HG03103 (cell line): Measurements from ENCODE around the gene NAGA.
"Not testable (repeated sequence)": the region's sequence is repeated elsewhere in the genome, so short reads cannot be mapped to it uniquely, and the experiment has no call there.

Source experiments
- ATAC-seq: cut with Tn5 transposase; IDR thresholded peaks from one replicate; pipeline ENCODE4 v1.9.1; 2021; ENCODE audit warnings: low read depth; ENCODE audit not compliant: unreplicated experiment

The NAGA gene

DNA sequence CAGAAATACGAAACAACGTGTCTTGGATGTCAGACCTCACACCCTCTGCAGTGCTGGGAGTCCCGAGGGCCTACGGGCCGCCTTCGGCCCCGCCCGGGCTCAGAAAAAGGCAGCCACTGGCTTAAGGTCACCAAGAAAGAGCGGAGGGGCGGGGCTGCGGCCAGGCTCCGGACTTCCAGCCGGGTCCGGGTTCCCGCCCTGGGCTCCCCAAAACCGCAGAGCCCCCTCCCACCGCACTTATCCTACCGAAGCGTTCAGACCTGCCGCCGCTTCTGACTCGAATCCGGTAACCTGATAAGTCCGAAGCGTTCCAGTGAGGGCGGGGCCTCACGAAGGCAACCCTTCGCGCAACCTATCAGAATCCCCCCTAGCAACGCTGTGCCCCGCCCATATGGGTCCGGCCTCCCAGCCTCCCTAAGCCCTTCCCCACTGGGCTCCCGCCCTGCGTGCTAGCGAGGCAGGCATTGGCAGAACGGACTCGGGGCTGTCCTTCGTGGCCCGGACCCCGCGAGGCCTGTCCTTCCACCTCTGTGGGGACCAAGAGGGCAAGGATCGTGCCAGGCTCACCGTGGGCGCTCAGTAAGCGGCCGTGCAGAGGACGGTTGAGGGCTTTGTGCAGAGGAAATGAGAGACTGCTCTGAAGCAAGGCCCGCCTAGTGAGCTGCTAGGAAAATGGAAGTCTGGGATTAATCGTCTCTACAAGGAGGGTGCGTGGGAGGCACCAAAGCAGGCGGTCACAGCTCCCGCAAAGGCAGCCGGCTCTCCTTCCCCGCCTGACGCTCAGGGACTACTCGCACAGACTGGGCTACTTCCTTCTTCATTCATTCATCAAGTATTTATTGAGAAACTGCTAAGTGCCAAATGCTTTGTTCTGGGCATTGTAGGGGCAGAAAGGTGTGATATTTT is at the start of gene NAGA:
Gene NAGA, minus strand, starts transcription at position 296 of the 906 bp plus-strand sequence. CDS start 515 bp downstream, outside the sequence.
- ATAC-seq = peak; percentile 82

DNA sequence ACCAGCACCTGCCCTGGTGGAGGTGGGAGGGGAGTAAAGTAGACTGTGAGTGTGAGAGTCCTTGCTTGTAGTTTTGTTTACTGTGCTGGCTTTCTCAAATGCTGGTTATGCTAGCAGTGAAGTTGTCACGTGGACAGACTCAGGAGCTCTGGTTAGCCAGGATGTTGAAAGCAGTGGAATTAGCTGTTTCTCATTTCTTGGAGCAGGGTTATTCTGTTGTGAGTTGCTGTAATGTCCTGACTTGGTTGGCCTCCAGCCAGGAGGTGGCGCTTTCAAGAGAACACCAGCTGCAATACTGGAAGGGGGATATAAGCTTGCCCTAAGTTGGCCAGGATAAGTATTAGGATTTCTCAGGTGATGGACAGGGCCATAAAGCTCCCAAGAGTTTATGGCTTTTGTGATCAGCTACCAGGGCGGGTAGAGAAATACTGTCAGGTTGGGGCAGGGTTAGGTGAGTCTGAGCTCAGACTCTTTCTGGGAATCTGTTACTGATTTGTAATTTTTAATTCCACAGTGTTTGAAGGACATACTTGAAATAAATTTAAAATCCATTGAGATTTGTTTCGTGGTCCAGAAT is 46.3 kb upstream of the NAGA start:
- ATAC-seq = no peak

DNA sequence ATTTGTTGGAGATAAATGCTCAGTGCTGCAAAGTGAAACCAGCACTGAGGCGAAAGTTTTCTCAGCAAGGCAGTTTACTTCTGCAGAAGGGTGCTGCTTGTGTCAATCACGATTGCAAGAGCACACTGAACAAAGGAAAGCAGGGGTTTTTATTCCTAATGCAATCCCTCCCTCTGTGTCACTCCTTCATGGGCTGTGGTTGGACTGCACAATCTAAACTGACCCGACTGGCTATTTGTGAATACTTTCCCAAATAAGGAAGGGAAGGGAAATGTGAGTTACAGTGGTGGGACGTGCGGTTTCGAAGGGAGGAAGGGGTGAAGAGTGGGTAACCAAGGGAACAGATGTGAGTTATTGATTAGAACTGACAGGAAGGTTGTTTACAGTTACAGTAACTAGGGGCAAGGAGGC is 44.8 kb upstream of the NAGA start:
- ATAC-seq = not testable (repeated sequence)

DNA sequence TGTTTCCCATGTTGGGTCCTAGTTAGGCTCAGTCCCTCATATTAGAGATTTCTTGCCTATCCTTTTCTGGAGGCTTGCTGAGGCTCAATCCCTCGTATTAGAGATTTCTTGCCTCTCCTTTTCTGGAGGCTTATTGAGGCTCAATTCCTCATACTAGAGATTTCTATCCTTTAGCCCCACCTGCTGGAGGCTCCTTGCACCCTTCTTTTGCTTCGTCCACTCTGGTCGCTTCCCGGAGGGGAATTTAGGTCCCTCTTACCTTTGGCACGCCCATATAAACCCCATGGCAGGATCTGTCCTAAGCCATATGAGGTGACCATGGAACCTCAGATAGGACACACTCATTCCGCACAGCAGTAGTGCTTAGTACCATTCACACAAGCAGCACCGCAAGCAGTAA is 44.1 kb upstream of the NAGA start:
- ATAC-seq = no peak

DNA sequence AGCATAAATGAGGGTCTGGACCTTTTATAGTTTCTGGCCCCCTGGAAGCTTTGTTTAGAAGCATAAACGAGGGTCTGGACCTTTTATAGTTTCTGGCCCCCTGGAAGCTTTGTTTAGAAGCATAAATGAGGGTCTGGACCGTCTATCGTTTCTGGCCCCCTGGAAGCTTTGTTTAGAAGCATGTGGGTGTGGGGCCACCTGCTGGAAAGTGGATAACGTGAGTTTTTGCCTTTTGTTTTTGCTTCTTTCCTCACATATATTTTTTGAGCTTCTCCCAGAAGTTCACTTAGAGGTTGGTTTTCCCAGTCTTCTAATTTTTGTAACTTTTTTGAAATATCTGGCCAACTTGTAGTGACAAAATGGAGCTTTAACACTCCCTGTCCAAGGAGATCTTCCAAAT is 42.2 kb upstream of the NAGA start:
- not testable (repeated sequence) for ATAC-seq

DNA sequence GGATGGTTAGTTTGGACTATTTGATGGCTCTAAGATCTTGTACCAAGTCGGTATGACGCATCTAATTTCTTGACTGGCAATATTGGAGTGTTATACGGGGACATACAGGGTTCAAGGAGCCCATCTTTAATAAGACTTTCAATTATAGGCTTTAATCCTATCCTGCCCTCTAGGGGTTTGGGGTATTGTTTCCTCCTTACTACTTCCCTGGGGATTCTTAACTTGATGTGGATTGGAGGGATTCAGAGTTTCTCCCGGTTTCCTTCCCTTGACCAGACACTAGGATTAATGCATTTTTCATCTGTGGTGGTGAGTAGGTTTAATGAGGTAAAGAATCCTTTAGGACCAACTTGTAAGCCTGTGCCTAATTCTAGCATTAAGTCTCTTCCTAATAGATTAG is 41.2 kb upstream of the NAGA start:
- no peak for ATAC-seq

DNA sequence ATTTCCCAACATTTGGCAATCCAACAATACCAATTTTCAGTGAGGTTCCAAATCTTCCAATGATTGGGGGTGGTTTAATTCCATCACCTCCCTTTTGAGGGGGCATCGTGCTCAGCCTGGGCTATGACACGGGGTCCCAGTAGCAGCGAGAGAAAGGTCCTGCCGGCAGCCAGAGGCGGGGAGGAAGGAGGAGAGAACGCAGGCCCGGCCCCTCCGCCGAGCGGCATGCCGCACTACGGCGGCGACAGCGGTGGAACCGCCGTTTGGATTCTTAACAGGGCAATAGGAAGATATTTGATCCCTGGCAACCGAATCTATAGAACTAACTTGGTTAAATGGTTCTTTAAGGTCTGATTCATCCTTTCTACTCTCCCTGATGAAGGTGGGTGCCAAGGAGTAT is 38.2 kb upstream of the NAGA start:
- no peak for ATAC-seq

DNA sequence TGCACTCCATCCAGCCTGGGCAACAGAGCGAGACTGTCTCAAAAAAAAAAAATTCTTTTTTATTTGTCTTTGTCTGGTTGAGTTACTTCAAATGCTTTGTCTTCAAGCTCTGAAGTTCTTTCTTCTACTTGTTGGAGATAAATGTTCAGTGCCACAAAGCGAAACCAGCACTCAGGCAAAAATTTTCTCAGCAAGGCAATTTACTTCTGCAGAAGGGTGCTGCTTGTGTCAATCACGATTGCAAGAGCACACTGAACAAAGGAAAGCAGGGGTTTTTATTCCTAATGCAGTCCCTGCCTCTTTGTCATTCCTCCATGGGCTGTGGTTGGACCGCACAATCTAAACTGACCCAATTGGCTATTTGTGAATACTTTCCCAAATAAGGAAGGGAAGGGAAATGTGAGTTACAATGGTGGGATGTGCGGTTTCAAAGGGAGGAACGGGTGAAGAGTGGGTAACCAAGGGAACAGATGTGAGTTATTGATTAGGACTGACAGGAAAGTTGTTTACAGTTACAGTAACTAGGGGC is 33.8 kb upstream of the NAGA start:
- not testable (repeated sequence) for ATAC-seq

DNA sequence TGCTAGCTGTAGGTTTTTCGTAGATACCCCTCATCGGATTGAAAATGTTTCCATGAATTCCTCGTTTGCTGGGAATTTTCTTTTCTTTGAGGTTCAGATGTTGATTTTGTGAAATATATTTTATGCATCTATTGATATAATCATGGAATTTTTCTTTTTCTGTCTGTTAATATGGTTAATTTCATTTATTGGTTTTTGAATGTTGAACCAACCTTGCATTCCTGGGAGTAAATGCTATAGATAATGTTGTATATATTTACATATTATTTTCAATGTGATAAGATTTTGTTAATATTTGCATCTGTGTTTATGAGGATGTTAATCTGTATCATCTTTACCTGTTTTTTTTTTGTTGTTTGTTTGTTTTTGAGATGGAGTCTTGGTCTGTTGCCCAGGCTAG is 30.6 kb upstream of the NAGA start:
- ATAC-seq = no peak

DNA sequence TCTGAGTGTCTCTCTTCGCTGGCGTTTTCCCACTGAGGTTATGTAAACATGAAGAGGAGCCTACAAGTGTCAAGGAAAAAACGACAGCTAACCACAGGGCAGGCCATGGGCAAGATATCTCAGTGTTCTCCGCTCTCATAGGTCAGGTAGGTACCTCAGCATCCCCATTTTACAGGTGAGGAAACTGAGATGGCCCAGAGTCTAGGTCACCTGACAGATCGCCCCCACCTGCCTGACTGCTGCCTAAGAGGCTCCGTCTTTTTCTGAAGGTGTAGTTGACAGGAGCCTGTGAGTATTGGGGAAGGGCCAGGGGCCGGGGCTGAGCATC is 20.8 kb upstream of the NAGA start:
- no peak for ATAC-seq

DNA sequence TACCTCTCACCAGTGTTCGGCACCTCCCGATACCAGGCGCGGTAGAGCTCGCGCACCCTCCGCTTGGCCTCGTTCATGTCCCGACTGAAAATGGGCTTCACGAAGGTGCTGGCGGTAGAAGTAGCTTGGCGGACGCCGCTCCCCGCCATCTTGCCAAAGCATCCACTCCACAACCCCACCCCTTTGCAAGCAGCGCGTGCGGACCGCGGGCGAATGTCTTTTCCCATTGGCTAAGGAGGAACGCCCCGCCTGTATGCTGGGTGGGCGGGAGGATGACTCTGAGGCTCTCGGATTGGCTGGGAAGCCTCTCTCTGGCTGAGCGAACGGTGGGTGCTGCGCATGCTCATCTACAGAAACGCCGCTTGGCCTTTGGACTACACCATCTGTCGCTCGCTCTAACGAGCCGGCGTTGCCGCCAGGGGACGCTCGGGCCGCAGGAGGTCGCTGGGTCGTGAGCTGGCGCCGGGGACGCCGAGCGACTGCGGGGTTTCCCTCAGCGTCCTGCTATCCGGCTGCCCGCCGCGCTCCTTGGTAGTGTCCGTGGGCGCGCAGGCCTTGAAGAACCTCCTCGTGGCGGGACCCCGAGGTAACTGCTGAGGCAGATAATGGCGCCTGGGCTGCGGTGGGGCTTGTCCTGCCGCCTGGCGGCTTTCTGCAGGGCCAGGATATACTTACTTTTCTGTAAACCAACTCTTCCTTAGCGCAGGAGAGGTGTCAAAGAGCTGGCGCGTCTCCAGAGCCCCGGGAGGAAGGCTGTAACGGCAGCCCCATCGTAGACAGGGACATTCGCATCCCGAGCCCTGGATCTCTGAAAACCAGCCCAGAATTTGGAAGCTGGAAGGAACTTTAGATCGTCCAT is 20.2 kb upstream of the NAGA start, which contains the start of gene NDUFA6:
Gene NDUFA6, minus strand, starts transcription at position 177 of the 859 bp plus-strand sequence. Its CDS starts 28 bp downstream, at position 149.
- ATAC-seq = peak; percentile 95

DNA sequence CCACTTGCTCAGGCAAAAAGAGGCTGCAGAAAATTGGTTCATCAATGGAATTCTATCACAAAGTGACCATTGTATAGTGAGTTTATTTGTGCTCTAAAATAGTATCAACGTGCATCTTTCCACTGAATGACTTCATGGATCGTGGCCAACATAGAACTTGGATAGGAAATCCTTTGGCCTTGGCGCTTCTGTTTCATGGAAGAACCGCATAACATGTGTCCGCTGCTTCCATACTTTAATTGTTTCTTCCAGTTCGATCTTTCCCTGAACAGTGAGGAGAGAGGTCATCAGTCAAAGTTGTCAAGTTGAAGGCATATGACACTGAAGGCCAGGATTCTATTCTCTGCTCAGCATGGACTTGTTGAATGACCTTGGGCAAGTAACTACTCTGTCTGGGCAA is 15.4 kb upstream of the NAGA start:
- ATAC-seq = no peak

DNA sequence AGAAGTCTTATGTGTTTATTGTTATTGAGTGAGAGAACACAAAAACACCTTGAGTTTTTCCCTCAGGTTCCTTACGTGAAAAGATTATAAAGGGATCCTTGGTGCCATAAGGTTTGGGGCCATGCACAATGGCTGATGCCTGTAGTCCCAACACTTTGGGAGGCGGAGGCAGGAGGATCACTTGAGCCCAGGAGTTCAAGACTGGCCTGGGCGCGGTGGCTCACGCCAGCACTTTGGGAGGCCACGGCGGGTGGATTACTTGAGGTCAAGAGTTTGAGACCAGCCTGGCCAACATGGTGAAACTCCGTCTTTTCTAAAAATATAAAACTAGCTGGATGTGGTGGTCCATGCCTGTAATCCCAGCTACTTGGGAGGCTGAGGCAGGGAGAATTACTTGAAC is 14.3 kb upstream of the NAGA start:
- ATAC-seq = no peak

DNA sequence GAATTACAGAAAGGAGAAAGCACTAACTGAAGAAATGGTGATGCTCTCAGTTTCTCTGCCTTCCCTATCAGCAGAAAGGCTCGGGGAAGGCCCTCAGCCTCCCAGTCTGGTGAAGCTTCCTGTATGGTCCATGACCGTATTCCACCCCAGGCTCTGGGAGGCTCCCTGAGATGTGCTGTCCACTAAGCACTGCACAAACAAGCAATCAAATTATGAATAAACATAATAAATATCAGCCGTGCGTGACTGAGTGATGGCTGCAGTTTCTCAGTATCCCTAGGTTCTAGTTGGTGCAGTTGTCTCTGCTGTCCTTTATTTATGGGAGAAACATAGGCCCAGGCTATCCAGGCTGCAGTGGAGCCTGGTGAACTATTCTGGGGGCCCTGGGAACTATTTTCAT is 12.5 kb upstream of the NAGA start:
- ATAC-seq = no peak

DNA sequence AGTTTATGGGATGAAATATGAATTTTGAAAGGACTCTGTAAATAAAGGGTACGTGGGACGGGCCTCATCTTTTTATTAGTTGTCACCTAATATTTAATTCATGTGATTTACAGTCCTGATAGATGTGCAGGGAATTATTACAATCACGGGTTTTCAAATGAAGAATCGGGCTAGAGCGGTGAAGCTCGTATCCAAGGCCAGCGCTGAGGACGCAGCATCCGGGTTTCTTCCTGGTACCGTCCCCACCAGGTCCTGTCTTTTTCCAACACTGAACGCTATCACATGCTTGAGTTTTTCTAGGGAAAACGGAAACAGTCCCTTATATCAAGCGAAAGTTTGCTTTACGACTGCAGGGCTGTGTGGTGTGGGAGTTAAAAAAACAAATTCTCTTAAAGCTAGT is 9.7 kb upstream of the NAGA start:
- no peak for ATAC-seq

DNA sequence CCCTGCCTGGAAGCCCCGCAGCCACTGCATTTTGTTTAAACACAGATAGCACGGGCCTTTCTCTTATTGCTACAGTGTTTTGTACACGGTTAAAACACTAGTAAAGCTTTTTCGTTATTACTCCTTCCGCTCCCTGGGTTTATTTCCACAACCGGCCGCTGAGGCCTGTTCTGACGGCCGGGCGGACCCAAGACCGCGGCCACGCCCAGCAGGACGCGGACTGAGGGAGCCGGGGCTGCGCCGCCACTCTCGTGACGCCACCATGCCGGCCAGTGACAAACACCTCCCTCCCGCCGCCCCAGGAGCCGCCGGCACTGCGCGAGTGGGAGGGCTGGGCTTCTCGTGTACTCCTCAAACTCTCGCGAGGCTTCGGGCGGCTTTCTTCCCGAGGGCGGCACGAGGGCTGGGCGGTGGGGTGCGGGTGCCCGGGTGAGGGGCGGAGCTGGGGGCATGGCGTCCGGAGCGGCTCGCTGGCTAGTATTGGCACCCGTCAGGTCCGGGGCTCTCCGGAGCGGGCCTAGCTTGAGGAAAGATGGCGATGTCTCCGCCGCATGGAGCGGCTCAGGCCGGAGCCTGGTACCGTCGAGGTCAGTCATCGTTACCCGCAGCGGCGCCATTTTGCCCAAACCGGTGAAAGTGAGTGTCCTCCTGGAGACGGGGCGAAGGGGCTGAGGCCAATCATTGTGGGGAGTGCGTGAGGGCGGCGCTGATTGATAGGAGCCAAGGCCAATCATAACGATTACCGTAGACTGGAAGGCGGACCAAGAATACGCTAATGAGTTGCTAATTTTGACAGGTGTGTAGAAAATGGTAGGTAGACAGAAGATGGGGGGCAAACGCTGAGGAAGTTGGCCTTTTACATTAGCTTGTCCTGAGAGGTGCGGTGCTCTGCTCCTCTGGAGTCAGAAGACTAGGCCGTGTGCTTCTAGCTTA is 9.0 kb upstream of the NAGA start, which contains the start of gene SMDT1:
Gene SMDT1, plus strand, starts transcription at position 382 of the 933 bp plus-strand sequence. Its CDS starts 69 bp downstream, at position 451.
- ATAC-seq = peak; percentile 72

DNA sequence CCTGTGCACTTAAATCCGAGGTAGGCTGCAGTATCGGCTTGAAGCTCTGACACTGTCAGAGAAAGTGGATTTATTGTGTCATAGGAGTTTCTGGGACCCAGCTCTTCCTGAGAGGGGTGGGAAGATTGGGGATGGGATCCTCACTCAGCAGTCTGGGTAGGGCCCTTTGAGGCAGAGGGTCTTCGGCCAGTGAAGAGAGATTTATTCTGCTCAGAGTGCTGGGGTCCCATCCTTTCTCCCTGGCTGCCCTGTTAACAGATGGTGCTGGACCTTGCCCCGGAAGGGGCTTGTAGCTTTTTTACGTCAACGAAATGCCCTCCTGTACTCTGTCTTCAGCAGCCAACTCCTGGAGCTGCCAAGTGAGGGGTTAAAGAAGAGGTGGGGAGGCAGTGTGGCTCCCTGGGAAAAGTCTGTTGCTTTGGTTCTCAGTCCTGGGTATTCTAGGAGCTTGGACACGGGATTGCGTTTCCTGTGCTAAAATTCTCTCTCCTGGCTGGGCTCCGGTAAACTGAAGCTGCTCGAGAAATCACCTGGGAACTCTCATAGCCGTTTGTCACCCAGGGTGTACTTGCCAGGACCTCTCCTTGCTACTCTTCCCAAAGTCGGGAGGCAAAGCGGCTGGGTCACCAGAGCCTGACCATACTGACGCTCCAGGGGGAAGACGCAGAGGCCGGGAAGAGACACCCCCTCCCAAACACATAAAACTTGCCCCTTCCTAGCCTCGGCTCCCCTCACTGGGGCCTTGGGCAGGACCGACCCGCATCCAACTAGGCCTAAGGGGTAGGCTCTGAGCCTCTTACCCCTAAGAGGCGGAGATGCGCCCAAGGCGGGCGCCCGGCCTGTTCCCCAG is 8.1 kb upstream of the NAGA start:
- no peak for ATAC-seq

DNA sequence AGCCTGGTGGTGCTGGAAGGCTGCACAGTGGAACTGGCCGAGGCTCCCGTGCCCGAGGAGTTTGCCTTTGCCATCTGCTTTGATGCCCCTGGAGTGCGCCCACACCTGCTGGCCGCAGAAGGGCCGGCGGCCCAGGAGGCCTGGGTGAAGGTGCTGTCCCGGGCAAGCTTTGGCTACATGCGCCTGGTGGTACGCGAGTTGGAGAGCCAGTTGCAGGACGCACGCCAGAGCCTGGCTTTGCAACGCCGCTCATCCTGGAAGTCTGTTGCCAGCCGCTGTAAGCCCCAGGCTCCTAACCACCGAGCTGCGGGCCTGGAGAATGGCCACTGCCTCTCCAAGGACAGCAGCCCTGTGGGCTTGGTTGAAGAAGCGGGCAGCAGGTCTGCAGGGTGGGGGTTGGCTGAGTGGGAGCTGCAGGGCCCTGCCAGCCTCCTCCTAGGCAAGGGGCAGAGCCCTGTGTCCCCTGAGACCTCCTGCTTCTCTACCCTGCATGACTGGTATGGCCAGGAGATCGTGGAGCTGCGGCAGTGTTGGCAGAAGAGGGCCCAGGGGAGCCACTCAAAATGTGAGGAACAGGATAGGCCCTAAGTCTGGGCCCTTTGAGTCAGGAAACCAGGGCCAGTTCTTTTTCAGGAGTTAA is 7.0 kb upstream of the NAGA start:
- no peak for ATAC-seq
